Measurements from ENCODE around the gene GAA.

GAA gene

DNA sequence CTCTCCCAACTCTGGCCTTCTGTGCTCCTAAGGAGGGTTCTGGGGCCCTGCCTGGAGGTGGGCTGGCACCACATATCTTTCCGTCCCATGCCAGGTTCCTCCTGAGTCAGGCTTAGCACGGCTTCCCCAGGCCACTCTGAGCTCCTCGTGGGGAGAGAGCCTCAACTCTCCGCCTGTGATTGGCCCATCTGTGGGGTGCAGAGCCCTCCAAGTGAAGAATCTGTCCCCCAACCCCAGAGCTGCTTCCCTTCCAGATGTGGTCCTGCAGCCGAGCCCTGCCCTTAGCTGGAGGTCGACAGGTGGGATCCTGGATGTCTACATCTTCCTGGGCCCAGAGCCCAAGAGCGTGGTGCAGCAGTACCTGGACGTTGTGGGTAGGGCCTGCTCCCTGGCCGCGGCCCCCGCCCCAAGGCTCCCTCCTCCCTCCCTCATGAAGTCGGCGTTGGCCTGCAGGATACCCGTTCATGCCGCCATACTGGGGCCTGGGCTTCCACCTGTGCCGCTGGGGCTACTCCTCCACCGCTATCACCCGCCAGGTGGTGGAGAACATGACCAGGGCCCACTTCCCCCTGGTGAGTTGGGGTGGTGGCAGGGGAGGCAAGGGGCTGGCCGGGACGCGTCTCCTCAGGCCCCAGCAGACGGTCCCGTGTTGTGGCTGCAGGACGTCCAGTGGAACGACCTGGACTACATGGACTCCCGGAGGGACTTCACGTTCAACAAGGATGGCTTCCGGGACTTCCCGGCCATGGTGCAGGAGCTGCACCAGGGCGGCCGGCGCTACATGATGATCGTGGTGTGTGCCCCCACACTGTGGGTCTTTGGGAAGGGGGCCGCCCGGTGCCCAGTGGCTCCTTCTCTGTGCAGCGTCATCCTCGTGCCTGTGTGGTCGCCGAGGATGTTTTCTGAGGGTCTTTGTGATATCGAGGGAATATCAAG, 6.9 kb downstream of the GAA start:
- H3K4me3 ChIP-seq (replicated peaks; ENCODE audit: low read depth, low read length) = no peak overlapping the region
- TF ChIP-seq, protein P1, sequence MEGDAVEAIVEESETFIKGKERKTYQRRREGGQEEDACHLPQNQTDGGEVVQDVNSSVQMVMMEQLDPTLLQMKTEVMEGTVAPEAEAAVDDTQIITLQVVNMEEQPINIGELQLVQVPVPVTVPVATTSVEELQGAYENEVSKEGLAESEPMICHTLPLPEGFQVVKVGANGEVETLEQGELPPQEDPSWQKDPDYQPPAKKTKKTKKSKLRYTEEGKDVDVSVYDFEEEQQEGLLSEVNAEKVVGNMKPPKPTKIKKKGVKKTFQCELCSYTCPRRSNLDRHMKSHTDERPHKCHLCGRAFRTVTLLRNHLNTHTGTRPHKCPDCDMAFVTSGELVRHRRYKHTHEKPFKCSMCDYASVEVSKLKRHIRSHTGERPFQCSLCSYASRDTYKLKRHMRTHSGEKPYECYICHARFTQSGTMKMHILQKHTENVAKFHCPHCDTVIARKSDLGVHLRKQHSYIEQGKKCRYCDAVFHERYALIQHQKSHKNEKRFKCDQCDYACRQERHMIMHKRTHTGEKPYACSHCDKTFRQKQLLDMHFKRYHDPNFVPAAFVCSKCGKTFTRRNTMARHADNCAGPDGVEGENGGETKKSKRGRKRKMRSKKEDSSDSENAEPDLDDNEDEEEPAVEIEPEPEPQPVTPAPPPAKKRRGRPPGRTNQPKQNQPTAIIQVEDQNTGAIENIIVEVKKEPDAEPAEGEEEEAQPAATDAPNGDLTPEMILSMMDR (IDR thresholded peaks at IDR 0.05; ENCODE audit: low read length, missing control alignments) = no peak
- DNase-seq (ENCODE audit: low read depth) = no peak

DNA sequence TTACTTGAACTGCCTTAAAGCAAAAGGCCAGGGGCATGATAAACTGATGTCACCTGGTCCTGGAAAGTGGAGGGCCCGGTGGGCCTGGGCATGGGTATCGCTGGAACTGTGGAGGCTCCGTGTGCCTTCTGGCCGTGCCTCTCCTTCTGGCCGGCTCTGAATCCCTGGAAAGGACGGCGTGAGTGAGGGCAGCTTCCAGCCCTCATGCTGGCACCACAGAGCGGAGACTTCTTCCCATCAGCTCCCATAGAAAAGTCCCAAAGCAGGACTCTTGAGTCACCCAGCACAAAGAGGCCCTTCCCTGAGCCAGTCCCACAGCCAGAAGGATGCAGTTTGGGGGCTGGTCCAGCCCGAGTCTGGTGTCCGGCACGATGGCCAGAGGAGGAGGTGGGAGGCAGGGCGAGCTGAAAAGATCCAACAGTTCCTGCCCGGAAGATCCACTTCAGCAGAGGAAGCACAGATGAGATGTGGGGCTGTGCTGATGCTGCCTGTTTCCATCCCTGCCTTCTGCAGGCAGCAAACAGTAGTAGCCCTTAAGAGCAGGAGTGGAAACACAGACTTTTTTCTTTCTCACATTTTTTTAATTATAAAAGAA, 7.8 kb downstream of the GAA start:
- TF ChIP-seq, protein P1 (IDR thresholded peaks at IDR 0.05; ENCODE audit: low read length, missing control alignments) = no peak
- no peak overlapping the region for H3K4me3 ChIP-seq (replicated peaks; ENCODE audit: low read depth, low read length)

DNA sequence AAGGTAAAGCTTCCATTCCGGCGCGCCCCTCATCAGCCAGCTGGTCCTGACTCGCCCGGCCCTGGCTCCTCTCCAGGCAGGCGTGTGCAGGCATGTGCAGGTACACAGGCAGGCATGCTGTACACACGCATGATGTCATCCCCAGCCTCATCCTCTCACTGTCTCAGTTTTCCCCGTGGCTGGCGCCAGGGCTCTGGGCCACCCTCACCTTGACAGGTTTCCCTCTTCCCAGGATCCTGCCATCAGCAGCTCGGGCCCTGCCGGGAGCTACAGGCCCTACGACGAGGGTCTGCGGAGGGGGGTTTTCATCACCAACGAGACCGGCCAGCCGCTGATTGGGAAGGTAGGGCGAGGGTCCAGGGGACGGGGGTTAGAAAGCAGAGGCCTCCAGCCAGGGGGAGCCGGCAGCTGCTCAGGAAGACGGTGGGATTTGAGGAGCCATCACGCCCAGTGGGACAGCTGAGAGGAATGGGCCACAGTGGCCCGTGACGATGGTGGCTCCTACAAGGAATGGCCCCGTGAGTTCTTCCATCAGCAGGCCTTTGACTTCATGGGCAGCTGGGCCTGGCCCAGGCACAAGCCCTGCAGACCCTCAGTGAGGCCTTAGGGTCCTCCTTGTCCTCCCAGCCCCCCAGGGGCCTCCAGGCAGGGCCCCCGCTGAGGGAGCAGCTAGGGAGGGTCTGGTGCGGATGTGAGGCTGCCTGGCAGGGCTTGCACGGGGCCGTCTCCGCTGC, 8.5 kb downstream of the GAA start:
- DNase-seq (ENCODE audit: low read depth) = no peak
- H3K4me3 ChIP-seq (replicated peaks; ENCODE audit: low read depth, low read length) = no peak overlapping the region
- TF ChIP-seq, protein P1 (IDR thresholded peaks at IDR 0.05; ENCODE audit: low read length, missing control alignments) = no peak

More for the DNA sequence above, 7.8 kb downstream of the GAA start:
- DNase-seq (ENCODE audit: low read depth) = no peak

DNA sequence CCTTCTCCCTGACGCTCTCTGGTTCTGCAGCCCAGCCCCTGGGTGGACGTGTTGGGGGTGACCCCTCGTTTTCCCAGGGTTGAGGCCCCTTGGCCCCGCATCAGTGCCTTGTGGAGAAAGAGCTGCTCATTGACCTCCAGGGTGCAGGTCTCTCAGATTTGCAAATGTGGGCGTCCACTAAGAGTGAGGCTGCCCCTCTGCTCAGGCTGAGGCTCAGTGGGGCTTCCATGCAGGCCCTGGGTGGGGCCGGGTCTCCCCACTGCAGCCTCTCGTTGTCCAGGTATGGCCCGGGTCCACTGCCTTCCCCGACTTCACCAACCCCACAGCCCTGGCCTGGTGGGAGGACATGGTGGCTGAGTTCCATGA, 9.0 kb downstream of the GAA start:
- TF ChIP-seq, protein P1 (IDR thresholded peaks at IDR 0.05; ENCODE audit: low read length, missing control alignments) = no peak
- no peak for DNase-seq (ENCODE audit: low read depth)
- H3K4me3 ChIP-seq (replicated peaks; ENCODE audit: low read depth, low read length) = no peak overlapping the region

DNA sequence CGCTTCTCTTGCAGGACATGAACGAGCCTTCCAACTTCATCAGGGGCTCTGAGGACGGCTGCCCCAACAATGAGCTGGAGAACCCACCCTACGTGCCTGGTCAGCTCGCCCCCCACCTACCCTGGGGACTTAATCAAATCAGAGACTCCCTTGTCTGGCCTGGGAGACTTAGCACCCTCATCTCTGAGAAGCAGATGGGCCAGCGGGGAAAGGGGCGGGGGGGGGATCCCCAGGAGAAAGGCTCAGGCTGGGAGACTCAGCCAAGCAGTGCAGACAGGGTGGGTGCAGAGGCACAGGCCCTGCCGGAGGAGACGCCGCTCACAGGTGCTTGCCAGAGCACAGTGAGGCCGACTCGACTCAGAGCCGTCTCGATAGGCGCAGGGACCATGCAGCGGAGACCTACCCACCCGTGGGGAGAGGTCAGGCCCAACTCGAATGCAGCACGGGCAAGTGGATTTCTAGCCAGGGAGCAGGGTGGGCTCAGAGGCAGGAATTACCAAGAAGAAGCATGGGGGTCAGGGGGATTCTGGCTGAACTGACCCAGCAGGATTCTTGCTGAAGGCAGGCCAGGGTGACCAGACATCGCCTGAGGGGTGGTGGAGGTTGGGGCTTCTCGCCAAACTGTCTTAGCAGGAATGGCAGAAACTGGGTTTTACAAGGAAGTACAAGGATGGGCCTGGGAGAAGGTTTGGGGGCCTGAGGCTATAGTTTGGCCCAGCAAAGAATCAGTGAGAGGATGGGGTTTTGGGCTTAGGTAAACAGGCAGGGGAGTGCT, 9.7 kb downstream of the GAA start:
- TF ChIP-seq, protein P1 (IDR thresholded peaks at IDR 0.05; ENCODE audit: low read length, missing control alignments) = no peak
- no peak for DNase-seq (ENCODE audit: low read depth)
- no peak overlapping the region for H3K4me3 ChIP-seq (replicated peaks; ENCODE audit: low read depth, low read length)

DNA sequence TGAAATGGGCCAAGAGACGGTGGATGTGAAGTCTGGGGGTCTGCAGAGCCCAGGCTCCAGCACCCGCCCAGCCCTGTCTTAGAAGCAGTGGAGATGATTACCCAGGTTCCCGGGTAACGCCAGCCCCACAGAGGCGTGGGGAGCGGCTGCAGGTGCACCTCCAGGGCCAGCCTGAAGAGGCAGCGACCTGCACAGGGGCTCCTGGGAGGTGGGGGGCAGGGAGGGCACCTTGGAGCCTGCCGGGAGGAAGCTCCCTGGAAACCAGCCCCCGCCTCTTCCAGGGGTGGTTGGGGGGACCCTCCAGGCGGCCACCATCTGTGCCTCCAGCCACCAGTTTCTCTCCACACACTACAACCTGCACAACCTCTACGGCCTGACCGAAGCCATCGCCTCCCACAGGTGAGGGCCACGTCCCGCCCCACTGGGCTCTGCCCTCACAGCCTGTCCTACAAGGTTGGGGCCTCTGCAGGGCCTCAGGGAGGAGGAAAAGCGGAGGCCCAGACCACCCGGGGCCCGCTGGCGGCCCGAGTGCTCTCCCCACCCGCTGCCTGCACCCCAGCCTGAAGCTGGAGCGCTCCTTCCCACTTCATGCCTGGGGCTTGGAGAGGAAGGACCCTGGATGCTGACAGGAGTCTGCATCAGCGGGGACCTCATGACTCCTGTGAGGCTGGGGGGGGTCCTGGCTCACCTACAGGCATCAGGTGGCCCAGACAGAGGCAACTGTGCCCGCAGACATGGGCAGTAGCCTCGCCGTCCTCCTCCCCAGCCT, 10.5 kb downstream of the GAA start:
- TF ChIP-seq, protein P1 (IDR thresholded peaks at IDR 0.05; ENCODE audit: low read length, missing control alignments) = no peak
- H3K4me3 ChIP-seq (replicated peaks; ENCODE audit: low read depth, low read length) = no peak overlapping the region
- DNase-seq (ENCODE audit: low read depth) = no peak

All from fibroblast of pulmonary artery (primary cell).